ENCODE results near the gene MRPL10.

The MRPL10 gene

GRCh38 chr17:47860386-47860785 is 29.0 kb upstream of the MRPL10 start:
- DNase-seq (ENCODE audit: low read depth in 1 of 2, low spot score in 1 of 2), result no peak

- no peak for DNase-seq (ENCODE audit: low read depth in 1 of 2, low spot score in 1 of 2)
Observed at GRCh38 chr17:47857551-47858455, 26.5 kb upstream of the MRPL10 start.

GRCh38 chr17:47856830-47857229 is 25.5 kb upstream of the MRPL10 start:
- no peak for DNase-seq (ENCODE audit: low read depth in 1 of 2, low spot score in 1 of 2)

- DNase-seq (ENCODE audit: low read depth in 1 of 2, low spot score in 1 of 2), result no peak
Observed at GRCh38 chr17:47855737-47856136, 24.4 kb upstream of the MRPL10 start.

- DNase-seq (ENCODE audit: low read depth in 1 of 2, low spot score in 1 of 2), result no peak
Observed at GRCh38 chr17:47853616-47854015, 22.3 kb upstream of the MRPL10 start.

GRCh38 chr17:47852113-47852949 is 21.0 kb upstream of the MRPL10 start:
- DNase-seq (ENCODE audit: low read depth in 1 of 2, low spot score in 1 of 2), result no peak

GRCh38 chr17:47851764-47852112 is 20.4 kb upstream of the MRPL10 start:
- no peak for DNase-seq (ENCODE audit: low read depth in 1 of 2, low spot score in 1 of 2)

GRCh38 chr17:47850692-47851573 is 19.6 kb upstream of the MRPL10 start, which contains the start of gene SP6:
Gene SP6 (minus strand): TSS chr17:47851163. CDS start chr17:47848429, 2,734 bp downstream.
- peak; percentile 47 to 55 for DNase-seq (ENCODE audit: low read depth in 1 of 2, low spot score in 1 of 2)

- no peak for DNase-seq (ENCODE audit: low read depth in 1 of 2, low spot score in 1 of 2)
Observed at GRCh38 chr17:47850373-47850691, 19.0 kb upstream of the MRPL10 start.

- no peak for DNase-seq (ENCODE audit: low read depth in 1 of 2, low spot score in 1 of 2)
Observed at GRCh38 chr17:47848198-47848513, 16.8 kb upstream of the MRPL10 start.

GRCh38 chr17:47847341-47848197 is 16.2 kb upstream of the MRPL10 start:
- DNase-seq (ENCODE audit: low read depth in 1 of 2, low spot score in 1 of 2), result no peak

GRCh38 chr17:47846716-47847340 is 15.5 kb upstream of the MRPL10 start:
- DNase-seq (ENCODE audit: low read depth in 1 of 2, low spot score in 1 of 2), result no peak

- DNase-seq (ENCODE audit: low read depth in 1 of 2, low spot score in 1 of 2), result no peak
Observed at GRCh38 chr17:47845716-47846075, 14.4 kb upstream of the MRPL10 start.

GRCh38 chr17:47844814-47845715 is 13.7 kb upstream of the MRPL10 start:
- no peak for DNase-seq (ENCODE audit: low read depth in 1 of 2, low spot score in 1 of 2)

- DNase-seq (ENCODE audit: low read depth in 1 of 2, low spot score in 1 of 2), result no peak
Observed at GRCh38 chr17:47844227-47844626, 12.9 kb upstream of the MRPL10 start.

GRCh38 chr17:47843391-47843730 is 12.0 kb upstream of the MRPL10 start:
- no peak for DNase-seq (ENCODE audit: low read depth in 1 of 2, low spot score in 1 of 2)

GRCh38 chr17:47841488-47842291 is 10.3 kb upstream of the MRPL10 start:
- DNase-seq (ENCODE audit: low read depth in 1 of 2, low spot score in 1 of 2), result no peak

GRCh38 chr17:47840742-47841487 is 9.6 kb upstream of the MRPL10 start, which contains the start of gene SCRN2:
Gene SCRN2 (minus strand): TSS chr17:47841273. CDS start chr17:47840843, 430 bp downstream.
- peak; percentile 73 to 83 for DNase-seq (ENCODE audit: low read depth in 1 of 2, low spot score in 1 of 2)
